A549 (cell line): ENCODE results near the gene CC2D2B. TPM values are rescaled to one million over a fixed set of nuclear protein-coding genes. Genes with fewer than 3 reads are reported as not detected.

Experiments used
- ATAC-seq, 2 experiments: fragments of 200-7000 bp in 1 of 2; fragments of >200 bp in 1 of 2; cut with Nextera tagmentation in 1 of 2; cut with Tn5 transposase in 1 of 2; 3 replicates each; pipeline versions ENCODE4 v1.8.0 to v1.9.1; 2018 to 2020; ENCODE audit warnings: mild to moderate bottlenecking in 1 of 2, moderate library complexity in 1 of 2
- CTCF ChIA-PET: fragments of 300-600 bp; sonication (Branson Sonifier 250); formaldehyde crosslinking; extraction: SDS; loops from one replicate; lab custom pipeline; 2021; ENCODE audit warnings: antibody characterized with exemption, inconsistent platforms; lab: Yijun Ruan, JAX
- POLR2A ChIA-PET: fragments of 350-600 bp; formaldehyde crosslinking; extraction: SDS; loops from one replicate; lab custom pipeline; 2021; ENCODE audit warnings: antibody characterized with exemption, inconsistent platforms; lab: Yijun Ruan, JAX
- DNase-seq, 2 experiments: peaks; one replicate each; pipeline versions ENCODE4 v3.0.0 to v3.0.0-alpha.2; 2011 to 2016; ENCODE audit warnings: low read depth in 1 of 2, low spot score in 1 of 2
- FAIRE-seq: peaks from 2 replicates; lab custom pipeline; 2011; peaks lifted over from hg19 to GRCh38; lab: Jason Lieb, UNC
- H3K27ac ChIP-seq, 2 experiments: fragments of >200 bp; sonication (Bioruptor Twin); formaldehyde crosslinking; 3 replicates each; pipeline ENCODE4 v1.5.1; 2016 to 2017
- H3K4me1 ChIP-seq: fragments of >200 bp; sonication (Bioruptor Twin); formaldehyde crosslinking; 3 replicates; pipeline ENCODE4 v1.6.1; 2016
- H3K4me2 ChIP-seq: fragments of >200 bp; sonication (Bioruptor Twin); formaldehyde crosslinking; 3 replicates; pipeline ENCODE4 v1.6.1; 2016
- H3K4me3 ChIP-seq: fragments of >200 bp; sonication (Bioruptor Twin); formaldehyde crosslinking; 3 replicates; pipeline ENCODE4 v1.5.1; 2016
- H3K9me3 ChIP-seq: fragments of >200 bp; sonication (Bioruptor Twin); formaldehyde crosslinking; 3 replicates; pipeline ENCODE4 v1.6.1; 2016
- ATOH8 ChIP-seq: fragments of 250-450 bp; sonication (Bioruptor Pico); IDR thresholded peaks from 2 replicates; pipeline ENCODE4 v1.5.0; 2020; ENCODE audit warnings: low read depth, mild to moderate bottlenecking, moderate library complexity
- BHLHE40 ChIP-seq: IDR thresholded peaks from 2 replicates; pipeline ENCODE4 v1.6.1; 2012; ENCODE audit warnings: low read depth, low read length, inconsistent platforms
- CEBPB ChIP-seq, 2 experiments: fragments of >200 bp in 1 of 2; sonication (Bioruptor Twin) in 1 of 2; formaldehyde crosslinking in 1 of 2; IDR thresholded peaks; 2 replicates each; pipeline ENCODE4 v1.6.1; 2012 to 2016
- CHD4 ChIP-seq: fragments of 200-600 bp; sonication (generic); IDR thresholded peaks from 2 replicates; pipeline ENCODE4 v1.6.1; 2016; ENCODE audit warnings: antibody characterized with exemption, mild to moderate bottlenecking, borderline replicate concordance
- CTCF ChIP-seq: fragments of >200 bp; sonication (Bioruptor Twin); formaldehyde crosslinking; IDR thresholded peaks from 3 replicates; pipeline ENCODE4 v1.5.1; 2016
- E2F6 ChIP-seq: IDR thresholded peaks from 2 replicates; pipeline ENCODE4 v1.6.1; 2012; ENCODE audit warnings: low read depth, borderline replicate concordance
- ELK1 ChIP-seq: fragments of 150-350 bp; IDR thresholded peaks from 2 replicates; pipeline ENCODE4 v1.6.1; 2014; ENCODE audit warnings: low read depth, mild to moderate bottlenecking, low read length
- ESRRA ChIP-seq: fragments of 150-350 bp; IDR thresholded peaks from 2 replicates; pipeline ENCODE4 v1.6.1; 2014; ENCODE audit warnings: mild to moderate bottlenecking, low read length, borderline replicate concordance
- GATA3 ChIP-seq: IDR thresholded peaks from 2 replicates; pipeline ENCODE4 v1.6.1; 2012; ENCODE audit warnings: borderline replicate concordance
- JUNB ChIP-seq: fragments of >200 bp; sonication (Bioruptor Twin); formaldehyde crosslinking; IDR thresholded peaks from 2 replicates; pipeline ENCODE4 v1.6.1; 2016
- MYC ChIP-seq: IDR thresholded peaks from 2 replicates; pipeline ENCODE4 v1.6.1; 2012; ENCODE audit warnings: mild to moderate bottlenecking, inconsistent platforms, low read length, improper control_type of control experiment, borderline replicate concordance
- RAD21 ChIP-seq, 2 experiments: fragments of >200 bp in 1 of 2; sonication (Bioruptor Twin) in 1 of 2; formaldehyde crosslinking in 1 of 2; IDR thresholded peaks in 1 of 2; conservative IDR thresholded peaks in 1 of 2; 2 replicates in 1 of 2; 3 replicates in 1 of 2; pipeline ENCODE4 v1.6.1; 2012 to 2018; ENCODE audit warnings: inconsistent platforms in 1 of 2
- RNF2 ChIP-seq: fragments of 200-600 bp; sonication (generic); IDR thresholded peaks from 2 replicates; pipeline ENCODE4 v1.6.1; 2016; ENCODE audit warnings: low read depth, mild to moderate bottlenecking, antibody characterized with exemption, moderate library complexity, borderline replicate concordance
- SMC3 ChIP-seq: fragments of >200 bp; sonication (Bioruptor Twin); formaldehyde crosslinking; IDR thresholded peaks from 3 replicates; pipeline ENCODE4 v1.6.1; 2018; ENCODE audit warnings: inconsistent platforms
- TP53 ChIP-seq: fragments of 250-450 bp; sonication (Bioruptor Pico); IDR thresholded peaks from 2 replicates; pipeline ENCODE4 v1.5.0; 2021; ENCODE audit warnings: mild to moderate bottlenecking, moderate library complexity
- USF2 ChIP-seq: fragments of 450-650 bp; IDR thresholded peaks from 2 replicates; pipeline ENCODE4 v1.6.1; 2014; ENCODE audit warnings: antibody characterized with exemption
- ZNF302 ChIP-seq: fragments of 250-450 bp; sonication (Bioruptor Pico); IDR thresholded peaks from 2 replicates; pipeline ENCODE4 v1.9.0; 2021; ENCODE audit warnings: inconsistent platforms, mild to moderate bottlenecking, moderate library complexity
- WGBS: methylation state at CpG from one replicate; pipeline ENCODE4 v1.1.6; 2017; ENCODE audit errors: missing lambda C conversion rate; 5-methylcytosine and 5-hydroxymethylcytosine counted together
- polyA plus RNA-seq, 4 experiments: library from polyadenylated mRNA; depleted of rRNA in 3 of 4; stranded (reverse); fragments of >200 nt; fragmentation: RNase III in 1 of 4; extraction: RNeasy Plus Mini Kit Qiagen cat#74134 plus additional on column Dnase treatment in 1 of 4; gene quantifications; 2 replicates in 3 of 4; 3 replicates in 1 of 4; pipeline ENCODE4 v1.2.3, GENCODE V29; 2011 to 2017
- TF ChIP-seq, protein P1 (sequence below): IDR thresholded peaks from 2 replicates; pipeline ENCODE4 v1.6.1; 2012

The CC2D2B gene
- polyA plus RNA-seq, 2 of the 4 experiments (the other 2 are of a cell fraction), result 0.13 to 0.15 TPM

DNA sequence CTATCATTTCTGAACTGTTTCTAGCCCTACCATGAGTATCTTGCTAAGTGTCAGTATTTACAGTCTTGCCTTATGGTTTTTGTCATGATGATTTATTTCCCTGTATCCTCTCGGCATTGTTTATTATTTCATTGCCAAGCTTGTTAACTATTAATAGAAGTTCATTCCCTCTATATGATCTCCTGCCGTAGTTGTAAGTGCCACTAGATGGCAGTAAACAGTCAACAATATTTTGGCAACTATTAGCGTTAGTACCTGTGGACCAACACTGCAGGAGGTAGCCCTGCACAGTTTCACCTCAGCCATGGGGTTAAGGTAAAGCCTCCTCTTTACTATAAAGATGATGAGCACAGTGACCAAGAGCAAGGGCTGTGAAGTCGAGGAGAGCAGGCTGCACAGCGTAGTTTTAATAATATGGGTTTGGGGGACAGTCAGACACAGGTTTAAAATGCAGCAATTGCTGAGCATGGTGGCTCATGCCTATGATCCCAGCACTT is 109.5 kb downstream of the CC2D2B start:
- peak overlapping the region; percentile 16; the same call in 1 of the 3 replicates for H3K4me2 ChIP-seq
- no peaks in the 10 kb centered on the region for H3K9me3 ChIP-seq
- POLR2A ChIA-PET, result no interaction called here
- WGBS, result 0% methylated on average over 5 of the region's 5 CpGs
- FAIRE-seq (peak; percentile 90), DNase-seq (peak; percentile 69)
- CTCF ChIA-PET, result interaction anchor here (0.6 to 9.8 kb wide), 43 partner anchors 9 to 1123 kb away, joined by 3 to 148 read pairs (median 3); partner anchors contain the start of genes TCTN3 and ZNF518A
- no peaks in the 10 kb centered on the region for H3K4me1 ChIP-seq
- no peak overlapping the region for H3K27ac ChIP-seq
- peak; percentile 68 for TF ChIP-seq SMC3
- TF ChIP-seq CTCF, result peak; percentile 85
- peak; percentile 81 to 87 for TF ChIP-seq RAD21 (conservative IDR thresholded peaks at IDR 0.05 in 1 of 2, IDR thresholded peaks at IDR 0.05 in 1 of 2)
- TF ChIP-seq CHD4, result no peak
- TF ChIP-seq, protein P1, sequence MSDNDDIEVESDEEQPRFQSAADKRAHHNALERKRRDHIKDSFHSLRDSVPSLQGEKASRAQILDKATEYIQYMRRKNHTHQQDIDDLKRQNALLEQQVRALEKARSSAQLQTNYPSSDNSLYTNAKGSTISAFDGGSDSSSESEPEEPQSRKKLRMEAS, result no peak
- TF ChIP-seq JUNB, result no peak
- TF ChIP-seq CEBPB (IDR thresholded peaks at IDR 0.05), result no peak
- TF ChIP-seq, all 56 proteins: peak for 3
- peak; percentile 96 to 99 for ATAC-seq
- H3K4me3 ChIP-seq, result no peak overlapping the region

DNA sequence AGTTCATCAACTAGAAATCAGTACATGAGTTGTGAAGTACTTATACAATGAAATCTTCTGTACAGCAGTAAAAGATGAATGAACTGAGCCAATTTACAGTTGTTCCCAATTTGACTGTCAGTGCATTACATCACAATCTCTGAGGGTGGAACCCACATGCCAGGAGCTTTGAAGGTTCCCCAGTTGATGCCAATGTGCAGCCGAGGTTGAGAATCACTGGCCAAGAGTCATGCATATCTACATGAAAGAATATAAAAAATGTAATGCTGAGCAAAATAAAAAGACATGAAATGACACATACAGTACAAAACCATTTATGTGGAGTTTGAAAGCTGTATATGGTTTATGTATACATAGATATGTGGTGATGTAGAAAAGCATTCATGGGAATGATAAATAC is 113.6 kb downstream of the CC2D2B start:
- no peak for TF ChIP-seq ELK1
- no peak for TF ChIP-seq SMC3
- TF ChIP-seq CHD4, result no peak
- no peak for TF ChIP-seq USF2
- no peak for TF ChIP-seq RNF2
- TF ChIP-seq E2F6, result no peak
- no peak for TF ChIP-seq BHLHE40
- no peak for TF ChIP-seq GATA3
- TF ChIP-seq ATOH8 (CRISPR knock-in tag), result no peak
- TF ChIP-seq ESRRA, result no peak
- TF ChIP-seq ZNF302, result no peak
- TF ChIP-seq TP53 (CRISPR knock-in tag), result no peak
- no peak for TF ChIP-seq MYC
- no peak overlapping the region for H3K4me2 ChIP-seq
- no peaks in the 10 kb centered on the region for H3K4me1 ChIP-seq
- WGBS, result 32% methylated on average over 1 of the region's 1 CpG
- POLR2A ChIA-PET, result no interaction called here
- DNase-seq, result no peak
- no peak for ATAC-seq
- CTCF ChIA-PET, result interaction anchor here (0.6 to 2.9 kb wide), 4 partner anchors 10 to 272 kb away, joined by 3 to 12 read pairs (median 3); no protein-coding TSS in a partner anchor
- FAIRE-seq, result no peak
- H3K4me3 ChIP-seq, result no peak overlapping the region
- H3K27ac ChIP-seq, result no peak overlapping the region
- H3K9me3 ChIP-seq, result no peaks in the 10 kb centered on the region
